22Rv1 (cell line): Measurements from ENCODE around the gene SENP8.

Experiments
- ZFX ChIP-seq: fragments of 450-650 bp; IDR thresholded peaks from 2 replicates; pipeline ENCODE4 v1.6.1; 2017; ENCODE audit warnings: antibody characterized with exemption, borderline replicate concordance
- TF ChIP-seq, protein P1 (sequence below): fragments of 450-650 bp; IDR thresholded peaks from 2 replicates; pipeline ENCODE4 v1.5.1; 2017; ENCODE audit warnings: mild to moderate bottlenecking

DNA sequence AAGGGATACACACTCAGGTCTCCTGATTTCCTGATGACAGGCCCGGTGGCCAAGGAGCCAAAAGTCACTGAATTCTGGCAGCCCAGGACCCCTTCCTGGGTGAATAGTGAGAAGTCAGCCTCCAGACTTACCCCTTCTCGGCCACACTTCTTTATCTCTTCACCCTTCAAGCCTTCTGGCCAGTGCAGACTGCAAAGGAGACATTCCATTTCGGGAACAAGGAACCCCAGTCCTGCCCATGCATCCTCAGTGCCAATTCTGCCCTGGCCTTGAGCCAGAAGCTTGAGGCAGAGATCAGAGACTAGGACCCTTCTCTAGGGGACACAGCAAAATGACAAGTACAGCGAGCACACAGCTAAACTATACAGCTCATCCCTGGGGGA, 50.6 kb downstream of the SENP8 start:
- TF ChIP-seq, protein P1, sequence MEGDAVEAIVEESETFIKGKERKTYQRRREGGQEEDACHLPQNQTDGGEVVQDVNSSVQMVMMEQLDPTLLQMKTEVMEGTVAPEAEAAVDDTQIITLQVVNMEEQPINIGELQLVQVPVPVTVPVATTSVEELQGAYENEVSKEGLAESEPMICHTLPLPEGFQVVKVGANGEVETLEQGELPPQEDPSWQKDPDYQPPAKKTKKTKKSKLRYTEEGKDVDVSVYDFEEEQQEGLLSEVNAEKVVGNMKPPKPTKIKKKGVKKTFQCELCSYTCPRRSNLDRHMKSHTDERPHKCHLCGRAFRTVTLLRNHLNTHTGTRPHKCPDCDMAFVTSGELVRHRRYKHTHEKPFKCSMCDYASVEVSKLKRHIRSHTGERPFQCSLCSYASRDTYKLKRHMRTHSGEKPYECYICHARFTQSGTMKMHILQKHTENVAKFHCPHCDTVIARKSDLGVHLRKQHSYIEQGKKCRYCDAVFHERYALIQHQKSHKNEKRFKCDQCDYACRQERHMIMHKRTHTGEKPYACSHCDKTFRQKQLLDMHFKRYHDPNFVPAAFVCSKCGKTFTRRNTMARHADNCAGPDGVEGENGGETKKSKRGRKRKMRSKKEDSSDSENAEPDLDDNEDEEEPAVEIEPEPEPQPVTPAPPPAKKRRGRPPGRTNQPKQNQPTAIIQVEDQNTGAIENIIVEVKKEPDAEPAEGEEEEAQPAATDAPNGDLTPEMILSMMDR: no peak
- TF ChIP-seq ZFX: no peak
